ENCODE data around the gene DIABLO.
A peak's percentile ranks its signal among the peaks of the same experiment; 100 is the strongest.

The DIABLO gene

GRCh38 chr12:122225683-122226365 lies at the start of gene DIABLO:
Gene DIABLO (minus strand): TSS chr12:122226052. CDS start chr12:122226014, 38 bp downstream.
- 0 out of 2 replicates have a peak, but pooled peaks have one; percentile 29 for TF ChIP-seq USF1 (IDR thresholded peaks at IDR 0.05)
- TF ChIP-seq, protein P1, sequence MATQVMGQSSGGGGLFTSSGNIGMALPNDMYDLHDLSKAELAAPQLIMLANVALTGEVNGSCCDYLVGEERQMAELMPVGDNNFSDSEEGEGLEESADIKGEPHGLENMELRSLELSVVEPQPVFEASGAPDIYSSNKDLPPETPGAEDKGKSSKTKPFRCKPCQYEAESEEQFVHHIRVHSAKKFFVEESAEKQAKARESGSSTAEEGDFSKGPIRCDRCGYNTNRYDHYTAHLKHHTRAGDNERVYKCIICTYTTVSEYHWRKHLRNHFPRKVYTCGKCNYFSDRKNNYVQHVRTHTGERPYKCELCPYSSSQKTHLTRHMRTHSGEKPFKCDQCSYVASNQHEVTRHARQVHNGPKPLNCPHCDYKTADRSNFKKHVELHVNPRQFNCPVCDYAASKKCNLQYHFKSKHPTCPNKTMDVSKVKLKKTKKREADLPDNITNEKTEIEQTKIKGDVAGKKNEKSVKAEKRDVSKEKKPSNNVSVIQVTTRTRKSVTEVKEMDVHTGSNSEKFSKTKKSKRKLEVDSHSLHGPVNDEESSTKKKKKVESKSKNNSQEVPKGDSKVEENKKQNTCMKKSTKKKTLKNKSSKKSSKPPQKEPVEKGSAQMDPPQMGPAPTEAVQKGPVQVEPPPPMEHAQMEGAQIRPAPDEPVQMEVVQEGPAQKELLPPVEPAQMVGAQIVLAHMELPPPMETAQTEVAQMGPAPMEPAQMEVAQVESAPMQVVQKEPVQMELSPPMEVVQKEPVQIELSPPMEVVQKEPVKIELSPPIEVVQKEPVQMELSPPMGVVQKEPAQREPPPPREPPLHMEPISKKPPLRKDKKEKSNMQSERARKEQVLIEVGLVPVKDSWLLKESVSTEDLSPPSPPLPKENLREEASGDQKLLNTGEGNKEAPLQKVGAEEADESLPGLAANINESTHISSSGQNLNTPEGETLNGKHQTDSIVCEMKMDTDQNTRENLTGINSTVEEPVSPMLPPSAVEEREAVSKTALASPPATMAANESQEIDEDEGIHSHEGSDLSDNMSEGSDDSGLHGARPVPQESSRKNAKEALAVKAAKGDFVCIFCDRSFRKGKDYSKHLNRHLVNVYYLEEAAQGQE (IDR thresholded peaks at IDR 0.05; ENCODE audit: low read depth), result no peak
- no peak for TF ChIP-seq RAD21 (IDR thresholded peaks at IDR 0.05; ENCODE audit: low read depth)
- TF ChIP-seq ZBTB7A (IDR thresholded peaks at IDR 0.05; ENCODE audit: low read depth), result no peak
- TF ChIP-seq CREB1 (IDR thresholded peaks at IDR 0.05; ENCODE audit: low read depth), result peak; percentile 86
- peak; percentile 24; the same call in 1 of the 2 replicates for TF ChIP-seq NFIC (IDR thresholded peaks at IDR 0.05)
- TF ChIP-seq YY1 (IDR thresholded peaks at IDR 0.05; ENCODE audit: low read depth), result peak; percentile 97
- TF ChIP-seq TAF1 (IDR thresholded peaks at IDR 0.05; ENCODE audit: low read depth), result peak; percentile 99
- TF ChIP-seq TCF12 (IDR thresholded peaks at IDR 0.05; ENCODE audit: low read depth), result peak; percentile 49; the same call in 1 of the 2 replicates

DNA sequence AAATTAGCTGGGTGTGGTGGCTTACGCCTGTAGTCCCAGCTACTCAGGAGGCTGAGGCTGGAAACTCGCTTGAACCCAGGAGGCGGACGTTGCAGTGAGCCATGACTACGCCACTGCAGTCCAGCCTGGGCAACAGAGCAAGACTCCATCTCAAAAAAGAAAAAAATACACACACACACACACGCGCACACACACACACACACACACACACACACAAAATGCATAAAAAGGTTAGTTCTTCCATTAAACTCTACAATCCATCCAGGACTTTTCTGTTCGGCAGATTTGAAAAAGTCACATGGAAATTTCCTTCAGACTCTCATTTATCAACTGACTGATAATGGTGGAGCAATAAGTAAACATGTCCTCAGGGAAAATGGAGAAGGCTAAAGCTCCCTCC lies 49.6 kb upstream of the DIABLO start:
- TF ChIP-seq EP300 (IDR thresholded peaks at IDR 0.05; ENCODE audit: borderline replicate concordance) (no peak), CEBPB (IDR thresholded peaks at IDR 0.05) (no peak), TAF1 (IDR thresholded peaks at IDR 0.05; ENCODE audit: low read depth) (no peak)

DNA sequence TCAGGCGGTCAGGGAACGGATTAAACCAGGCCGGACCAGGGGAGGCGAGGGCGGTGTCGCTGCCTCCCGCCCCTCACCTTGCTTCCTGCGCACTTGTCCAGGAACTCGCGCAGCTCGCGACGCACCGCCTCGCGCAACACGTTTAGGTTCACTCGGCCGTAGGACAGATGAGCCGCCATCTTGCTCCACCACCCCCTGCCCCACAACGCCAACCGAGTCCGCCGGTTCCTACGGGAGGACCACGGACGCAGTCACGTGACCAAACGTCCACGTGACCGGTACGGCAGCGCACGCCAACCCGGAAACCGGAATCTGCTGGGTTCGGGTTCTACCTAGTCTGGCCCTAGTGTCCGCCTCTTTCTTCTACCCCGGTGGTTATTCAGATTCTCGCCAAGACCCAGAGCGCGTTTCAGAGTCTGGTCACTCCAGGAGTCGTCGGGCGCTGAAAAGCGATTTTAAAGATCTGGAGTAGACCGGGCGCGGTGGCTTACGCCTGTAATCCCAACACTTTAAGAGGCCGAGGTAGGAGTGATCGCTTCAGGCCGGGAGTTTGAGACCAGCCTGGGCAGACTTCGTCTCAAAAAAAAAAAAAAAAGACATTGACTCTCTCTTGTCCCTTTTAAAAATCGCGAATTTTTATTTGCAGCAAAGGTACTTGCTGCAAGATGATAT lies 40.5 kb upstream of the DIABLO start, which contains the start of gene VPS33A:
Gene VPS33A (minus strand): TSS at position 265 of the 672 bp plus-strand sequence. CDS start 86 bp downstream, at position 179.
- no peak for TF ChIP-seq ZBTB7A (IDR thresholded peaks at IDR 0.05; ENCODE audit: low read depth)
- TF ChIP-seq, protein P1 (IDR thresholded peaks at IDR 0.05; ENCODE audit: low read depth), result no peak
- TF ChIP-seq, protein P2, sequence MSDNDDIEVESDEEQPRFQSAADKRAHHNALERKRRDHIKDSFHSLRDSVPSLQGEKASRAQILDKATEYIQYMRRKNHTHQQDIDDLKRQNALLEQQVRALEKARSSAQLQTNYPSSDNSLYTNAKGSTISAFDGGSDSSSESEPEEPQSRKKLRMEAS (IDR thresholded peaks at IDR 0.05), result peak; percentile 93
- TF ChIP-seq EP300 (IDR thresholded peaks at IDR 0.05; ENCODE audit: borderline replicate concordance), result peak; percentile 68; the same call in 1 of the 2 replicates
- TF ChIP-seq CREB1 (IDR thresholded peaks at IDR 0.05; ENCODE audit: low read depth), result no peak
- TF ChIP-seq USF1 (IDR thresholded peaks at IDR 0.05), result peak; percentile 100
- no peak for TF ChIP-seq RAD21 (IDR thresholded peaks at IDR 0.05; ENCODE audit: low read depth)
- peak; percentile 95 for TF ChIP-seq YY1 (IDR thresholded peaks at IDR 0.05; ENCODE audit: low read depth)
- TF ChIP-seq CEBPB (IDR thresholded peaks at IDR 0.05), result peak; percentile 35; the same call in 1 of the 2 replicates
- TF ChIP-seq NFIC (IDR thresholded peaks at IDR 0.05), result peak; percentile 73
- TF ChIP-seq TCF12 (IDR thresholded peaks at IDR 0.05; ENCODE audit: low read depth), result peak; percentile 68; the same call in 1 of the 2 replicates
- no peak for TF ChIP-seq FOXM1 (IDR thresholded peaks at IDR 0.05; ENCODE audit: borderline replicate concordance, low read depth)
- peak; percentile 36; the same call in 1 of the 2 replicates for TF ChIP-seq TEAD4 (IDR thresholded peaks at IDR 0.05)
- TF ChIP-seq TAF1 (IDR thresholded peaks at IDR 0.05; ENCODE audit: low read depth), result peak; percentile 84
- peak; percentile 58; the same call in 1 of the 2 replicates for TF ChIP-seq EGR1 (IDR thresholded peaks at IDR 0.05)

DNA sequence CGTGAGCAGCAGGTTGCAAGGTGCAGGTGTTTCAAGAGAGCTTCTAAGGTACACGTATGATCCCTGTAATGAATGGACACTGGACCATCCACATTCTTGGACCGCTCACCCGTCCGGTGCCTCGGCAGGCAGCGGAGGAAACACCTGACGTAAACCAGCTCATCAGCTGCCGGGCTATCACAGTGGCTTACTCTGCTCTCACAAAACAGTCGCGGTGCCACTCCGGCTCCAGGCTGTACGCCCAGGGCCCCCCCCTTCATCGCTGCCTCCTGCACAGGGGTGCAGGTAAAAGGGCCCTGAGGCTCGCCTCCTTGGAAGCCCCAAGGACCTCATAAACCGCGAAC lies 40.0 kb upstream of the DIABLO start:
- no peak for TF ChIP-seq CREB1 (IDR thresholded peaks at IDR 0.05; ENCODE audit: low read depth)
- no peak for TF ChIP-seq EGR1 (IDR thresholded peaks at IDR 0.05)
- TF ChIP-seq, protein P1 (IDR thresholded peaks at IDR 0.05; ENCODE audit: low read depth), result no peak
- no peak for TF ChIP-seq EP300 (IDR thresholded peaks at IDR 0.05; ENCODE audit: borderline replicate concordance)
- TF ChIP-seq ZBTB7A (IDR thresholded peaks at IDR 0.05; ENCODE audit: low read depth), result no peak
- TF ChIP-seq TCF12 (IDR thresholded peaks at IDR 0.05; ENCODE audit: low read depth), result no peak
- TF ChIP-seq YY1 (IDR thresholded peaks at IDR 0.05; ENCODE audit: low read depth), result no peak
- no peak for TF ChIP-seq RAD21 (IDR thresholded peaks at IDR 0.05; ENCODE audit: low read depth)
- TF ChIP-seq NFIC (IDR thresholded peaks at IDR 0.05), result no peak
- no peak for TF ChIP-seq FOXM1 (IDR thresholded peaks at IDR 0.05; ENCODE audit: borderline replicate concordance, low read depth)
- TF ChIP-seq, protein P2 (IDR thresholded peaks at IDR 0.05), result no peak
- TF ChIP-seq USF1 (IDR thresholded peaks at IDR 0.05), result no peak
- no peak for TF ChIP-seq CEBPB (IDR thresholded peaks at IDR 0.05)
- no peak for TF ChIP-seq TEAD4 (IDR thresholded peaks at IDR 0.05)
- TF ChIP-seq TAF1 (IDR thresholded peaks at IDR 0.05; ENCODE audit: low read depth), result no peak
